ENCODE measurements around the gene PPIP5K1. TPM values are rescaled to one million over a fixed set of nuclear protein-coding genes. Genes with fewer than 3 reads are reported as not detected.

Gene PPIP5K1
- total RNA-seq, 1 donor from 2014 or later, result 43.3 TPM

- no peak for DNase-seq (ENCODE audit: low read depth)
Measured at GRCh38 chr15:43545426-43545825, 44.6 kb downstream of the PPIP5K1 start.

DNA sequence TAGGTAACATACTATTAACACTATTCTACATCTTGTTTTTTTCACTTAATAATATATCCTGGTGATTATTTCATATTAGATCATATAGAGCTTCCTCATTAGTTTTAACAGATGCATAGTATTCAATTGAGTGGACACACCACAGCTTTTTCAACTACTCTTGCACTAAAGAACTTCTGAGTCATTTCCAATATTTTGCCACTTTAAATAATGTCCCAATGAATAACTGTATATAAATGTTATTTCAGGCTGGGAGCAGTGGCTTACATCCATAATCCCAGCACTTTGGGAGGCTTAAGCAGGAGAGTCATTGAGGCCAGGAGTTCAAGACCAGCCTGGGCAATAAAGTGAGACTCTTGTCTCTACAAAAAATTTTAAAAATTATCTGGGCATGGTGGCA lies 45.7 kb downstream of the PPIP5K1 start:
- DNase-seq (ENCODE audit: low read depth), result no peak

DNA sequence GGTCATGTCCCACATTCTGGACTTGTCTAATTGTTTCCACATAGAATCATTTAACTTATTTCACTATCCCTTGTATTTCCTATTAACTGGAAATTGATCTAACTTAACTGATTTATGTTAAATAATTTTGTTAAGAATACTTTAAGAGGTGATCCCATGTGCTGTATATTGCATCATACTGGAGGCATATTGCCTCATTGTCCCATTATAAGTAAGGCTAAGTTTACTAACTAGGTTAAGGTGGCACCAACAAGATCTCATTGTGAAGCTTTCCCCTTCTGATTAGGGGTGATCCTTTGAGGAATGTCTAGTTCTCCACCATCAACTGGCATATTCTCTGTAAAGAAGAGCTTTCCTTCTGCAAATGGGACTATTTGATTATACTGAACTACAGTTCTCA lies 48.2 kb downstream of the PPIP5K1 start:
- peak; percentile 49 for DNase-seq (ENCODE audit: low read depth)

DNA sequence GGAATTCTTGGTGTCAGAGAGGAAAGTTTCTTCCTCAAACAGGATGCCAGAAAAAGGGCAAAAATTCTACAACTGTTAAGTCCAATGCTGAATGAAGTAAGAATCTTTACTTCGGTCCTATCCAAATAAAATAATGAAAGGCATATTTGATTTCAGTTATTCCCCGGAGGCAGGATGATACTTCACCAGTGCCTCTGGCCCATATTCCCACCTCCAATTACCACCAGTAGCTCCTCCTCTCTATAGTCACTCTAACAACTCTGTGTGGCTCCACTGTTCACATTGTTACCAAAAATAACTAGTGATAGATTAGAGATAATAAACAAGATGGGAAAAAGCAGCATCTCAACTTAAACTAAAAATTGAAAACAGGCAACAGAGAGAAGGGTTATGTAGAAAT lies 51.9 kb downstream of the PPIP5K1 start:
- no peak for DNase-seq (ENCODE audit: low read depth)

GRCh38 chr15:43534897-43535296 lies 55.1 kb downstream of the PPIP5K1 start:
- peak; percentile 28 for DNase-seq (ENCODE audit: low read depth)

GRCh38 chr15:43532826-43533225 lies 57.2 kb downstream of the PPIP5K1 start:
- peak; percentile 77 for DNase-seq (ENCODE audit: low read depth)

DNA sequence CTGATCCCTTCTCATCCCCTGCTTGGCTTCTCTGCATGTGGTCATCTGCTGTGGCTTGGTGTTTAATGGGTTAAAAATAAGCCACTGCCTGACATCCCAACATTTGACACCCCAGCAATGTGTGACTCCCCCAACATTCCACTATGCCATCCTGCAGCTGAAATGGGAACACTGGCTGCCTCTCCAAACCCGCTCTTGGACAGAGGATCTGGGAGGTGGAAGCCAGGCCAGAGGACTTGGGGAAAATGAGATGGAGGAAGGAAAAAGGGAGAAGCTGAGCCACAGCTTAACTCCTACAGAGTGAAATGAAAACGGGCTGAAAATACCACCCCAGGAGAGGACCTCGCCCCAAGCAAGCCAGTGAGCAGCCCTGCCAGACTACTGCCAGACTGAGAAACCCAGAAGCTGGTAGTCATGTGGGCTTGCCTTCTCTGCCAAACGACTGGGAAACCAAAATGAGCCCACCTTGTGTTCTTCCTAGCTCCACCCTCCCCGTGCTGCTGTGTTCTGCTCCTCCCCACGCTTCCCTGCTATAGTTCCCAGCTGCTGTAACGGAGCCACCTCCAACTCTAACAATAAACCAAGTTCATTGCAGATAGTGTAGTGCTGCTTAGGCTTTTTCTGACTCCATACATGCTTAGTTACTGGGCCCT lies 58.9 kb downstream of the PPIP5K1 start:
- no peak for DNase-seq (ENCODE audit: low read depth)

GRCh38 chr15:43529587-43530345 lies 60.2 kb downstream of the PPIP5K1 start:
- DNase-seq (ENCODE audit: low read depth), result no peak

DNA sequence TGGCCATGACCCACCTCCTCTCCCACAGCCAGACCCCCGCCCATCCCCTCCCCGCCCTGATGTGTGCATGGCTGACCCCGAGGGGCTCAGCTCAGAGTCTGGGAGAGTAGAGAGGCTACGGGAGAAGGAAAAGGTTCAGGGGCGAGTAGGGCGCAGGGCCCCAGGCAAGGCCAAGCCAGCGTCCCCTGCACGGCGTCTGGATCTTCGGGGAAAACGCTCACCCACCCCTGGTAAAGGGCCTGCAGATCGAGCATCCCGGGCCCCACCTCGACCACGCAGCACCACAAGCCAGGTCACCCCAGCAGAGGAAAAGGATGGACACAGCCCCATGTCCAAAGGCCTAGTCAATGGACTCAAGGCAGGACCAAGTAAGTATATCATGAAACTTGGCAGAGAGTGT lies 60.9 kb downstream of the PPIP5K1 start:
- no peak for DNase-seq (ENCODE audit: low read depth)

DNA sequence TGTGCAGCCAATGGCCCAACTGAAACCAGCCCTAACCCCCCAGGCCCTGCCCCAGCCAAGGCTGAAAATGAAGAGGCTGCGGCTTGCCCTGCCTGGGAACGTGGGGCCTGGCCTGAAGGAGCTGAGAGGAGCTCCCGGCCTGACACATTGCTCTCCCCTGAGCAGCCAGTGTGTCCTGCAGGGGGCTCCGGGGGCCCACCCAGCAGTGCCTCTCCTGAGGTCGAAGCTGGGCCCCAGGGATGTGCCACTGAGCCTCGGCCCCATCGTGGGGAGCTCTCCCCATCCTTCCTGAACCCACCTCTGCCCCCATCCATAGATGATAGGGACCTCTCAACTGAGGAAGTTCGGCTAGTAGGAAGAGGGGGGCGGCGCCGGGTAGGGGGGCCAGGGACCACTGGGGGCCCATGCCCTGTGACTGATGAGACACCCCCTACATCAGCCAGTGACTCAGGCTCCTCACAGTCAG lies 61.4 kb downstream of the PPIP5K1 start:
- DNase-seq (ENCODE audit: low read depth), result no peak

DNA sequence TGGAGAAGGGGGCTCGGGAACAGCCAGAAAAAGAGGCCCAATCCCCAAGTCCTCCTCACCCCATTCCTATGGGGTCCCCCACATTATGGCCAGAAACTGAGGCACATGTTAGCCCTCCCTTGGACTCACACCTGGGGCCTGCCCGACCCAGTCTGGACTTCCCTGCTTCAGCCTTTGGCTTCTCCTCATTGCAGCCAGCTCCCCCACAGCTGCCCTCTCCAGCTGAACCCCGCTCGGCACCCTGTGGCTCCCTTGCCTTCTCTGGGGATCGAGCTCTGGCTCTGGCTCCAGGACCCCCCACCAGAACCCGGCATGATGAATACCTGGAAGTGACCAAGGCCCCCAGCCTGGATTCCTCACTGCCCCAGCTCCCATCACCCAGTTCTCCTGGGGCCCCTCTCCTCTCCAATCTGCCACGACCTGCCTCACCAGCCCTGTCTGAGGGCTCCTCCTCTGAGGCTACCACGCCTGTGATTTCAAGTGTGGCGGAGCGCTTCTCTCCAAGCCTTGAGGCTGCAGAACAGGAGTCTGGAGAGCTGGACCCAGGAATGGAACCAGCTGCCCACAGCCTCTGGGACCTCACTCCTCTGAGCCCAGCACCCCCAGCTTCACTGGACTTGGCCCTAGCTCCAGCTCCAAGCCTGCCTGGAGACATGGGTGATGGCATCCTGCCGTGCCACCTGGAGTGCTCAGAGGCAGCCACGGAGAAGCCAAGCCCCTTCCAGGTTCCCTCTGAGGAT lies 62.0 kb downstream of the PPIP5K1 start:
- no peak for DNase-seq (ENCODE audit: low read depth)

- DNase-seq (ENCODE audit: low read depth), result no peak
Measured at GRCh38 chr15:43527016-43527801, 62.8 kb downstream of the PPIP5K1 start.

GRCh38 chr15:43526261-43526930 lies 63.6 kb downstream of the PPIP5K1 start:
- no peak for DNase-seq (ENCODE audit: low read depth)

GRCh38 chr15:43525131-43525530 lies 64.9 kb downstream of the PPIP5K1 start:
- DNase-seq (ENCODE audit: low read depth), result no peak

GRCh38 chr15:43524254-43524845 lies 65.7 kb downstream of the PPIP5K1 start:
- no peak for DNase-seq (ENCODE audit: low read depth)

DNA sequence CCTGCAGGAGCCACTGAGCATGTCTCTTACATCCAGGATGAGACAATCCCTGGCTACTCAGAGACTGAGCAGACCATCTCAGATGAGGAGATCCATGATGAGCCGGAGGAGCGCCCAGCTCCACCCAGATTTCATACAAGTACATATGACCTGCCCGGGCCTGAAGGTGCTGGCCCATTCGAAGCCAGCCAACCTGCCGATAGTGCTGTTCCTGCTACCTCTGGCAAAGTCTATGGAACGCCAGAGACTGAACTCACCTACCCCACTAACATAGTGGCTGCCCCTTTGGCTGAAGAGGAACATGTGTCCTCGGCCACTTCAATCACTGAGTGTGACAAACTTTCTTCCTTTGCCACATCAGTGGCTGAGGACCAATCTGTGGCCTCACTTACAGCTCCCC lies 66.4 kb downstream of the PPIP5K1 start:
- no peak for DNase-seq (ENCODE audit: low read depth)

- no peak for DNase-seq (ENCODE audit: low read depth)
Measured at GRCh38 chr15:43522247-43522646, 67.8 kb downstream of the PPIP5K1 start.

GRCh38 chr15:43521419-43521818 lies 68.6 kb downstream of the PPIP5K1 start:
- DNase-seq (ENCODE audit: low read depth), result no peak

- no peak for DNase-seq (ENCODE audit: low read depth)
Measured at GRCh38 chr15:43520138-43520537, 69.9 kb downstream of the PPIP5K1 start.

GRCh38 chr15:43519196-43519595 lies 70.8 kb downstream of the PPIP5K1 start:
- DNase-seq (ENCODE audit: low read depth), result no peak

- DNase-seq (ENCODE audit: low read depth), result no peak
Measured at GRCh38 chr15:43518197-43518761, 71.7 kb downstream of the PPIP5K1 start.
